ENCODE results near the gene PRR33.

DNA sequence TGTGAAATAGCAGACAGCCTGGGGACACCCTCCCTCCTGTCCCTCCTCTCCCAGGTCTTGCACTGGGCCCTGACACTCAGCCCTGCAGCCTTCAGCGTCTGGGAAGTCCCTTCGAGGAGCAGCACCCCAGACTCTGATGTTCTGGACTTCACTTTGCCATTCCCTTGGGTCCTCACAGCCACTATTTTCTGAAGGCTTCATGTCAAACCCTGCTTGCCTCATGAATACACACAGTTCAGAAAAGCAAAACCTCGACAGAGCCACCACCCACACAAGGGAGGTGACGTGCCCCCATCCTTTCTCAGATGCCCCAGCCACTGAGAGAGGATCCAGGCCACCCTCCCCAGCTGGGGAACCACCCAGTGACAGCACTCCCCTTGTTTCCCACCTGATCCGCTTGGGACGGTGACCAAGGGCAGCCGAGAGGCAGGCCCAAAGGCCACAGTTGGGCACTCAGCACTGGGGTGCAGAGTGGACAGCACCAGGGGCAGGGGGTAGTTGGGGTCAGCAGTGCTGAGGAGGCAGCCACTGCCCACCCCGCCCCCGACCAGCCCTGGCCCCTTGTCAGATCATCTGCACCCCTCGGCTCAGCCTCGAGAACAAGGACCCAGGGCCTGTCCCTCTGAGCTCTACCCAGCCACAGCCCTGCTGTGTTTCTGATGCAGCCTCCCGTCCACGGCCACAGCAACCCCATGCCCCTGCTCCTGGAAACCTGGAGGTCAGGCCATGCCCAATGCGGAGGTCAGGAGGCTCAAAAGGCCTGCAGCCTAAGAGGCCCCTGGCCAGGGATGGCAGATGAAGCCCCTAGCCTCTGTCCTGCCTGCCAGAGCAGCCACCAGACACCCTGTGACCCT is 24.7 kb upstream of the PRR33 start:
- TF ChIP-seq, protein P1, sequence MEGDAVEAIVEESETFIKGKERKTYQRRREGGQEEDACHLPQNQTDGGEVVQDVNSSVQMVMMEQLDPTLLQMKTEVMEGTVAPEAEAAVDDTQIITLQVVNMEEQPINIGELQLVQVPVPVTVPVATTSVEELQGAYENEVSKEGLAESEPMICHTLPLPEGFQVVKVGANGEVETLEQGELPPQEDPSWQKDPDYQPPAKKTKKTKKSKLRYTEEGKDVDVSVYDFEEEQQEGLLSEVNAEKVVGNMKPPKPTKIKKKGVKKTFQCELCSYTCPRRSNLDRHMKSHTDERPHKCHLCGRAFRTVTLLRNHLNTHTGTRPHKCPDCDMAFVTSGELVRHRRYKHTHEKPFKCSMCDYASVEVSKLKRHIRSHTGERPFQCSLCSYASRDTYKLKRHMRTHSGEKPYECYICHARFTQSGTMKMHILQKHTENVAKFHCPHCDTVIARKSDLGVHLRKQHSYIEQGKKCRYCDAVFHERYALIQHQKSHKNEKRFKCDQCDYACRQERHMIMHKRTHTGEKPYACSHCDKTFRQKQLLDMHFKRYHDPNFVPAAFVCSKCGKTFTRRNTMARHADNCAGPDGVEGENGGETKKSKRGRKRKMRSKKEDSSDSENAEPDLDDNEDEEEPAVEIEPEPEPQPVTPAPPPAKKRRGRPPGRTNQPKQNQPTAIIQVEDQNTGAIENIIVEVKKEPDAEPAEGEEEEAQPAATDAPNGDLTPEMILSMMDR (IDR thresholded peaks at IDR 0.05; ENCODE audit: borderline replicate concordance, extremely low read depth, low read length, poor library complexity, severe bottlenecking): no peak
- no peak for TF ChIP-seq EZH2 (IDR thresholded peaks at IDR 0.05; ENCODE audit: borderline replicate concordance, low read depth, low read length, severe bottlenecking)

Data from DND-41 (cell line).